ENCODE measurements around the gene PIP4K2A.
"Not testable (repeated sequence)": the region's sequence is repeated elsewhere in the genome, so short reads cannot be mapped to it uniquely, and the experiment has no call there.

The PIP4K2A gene

DNA sequence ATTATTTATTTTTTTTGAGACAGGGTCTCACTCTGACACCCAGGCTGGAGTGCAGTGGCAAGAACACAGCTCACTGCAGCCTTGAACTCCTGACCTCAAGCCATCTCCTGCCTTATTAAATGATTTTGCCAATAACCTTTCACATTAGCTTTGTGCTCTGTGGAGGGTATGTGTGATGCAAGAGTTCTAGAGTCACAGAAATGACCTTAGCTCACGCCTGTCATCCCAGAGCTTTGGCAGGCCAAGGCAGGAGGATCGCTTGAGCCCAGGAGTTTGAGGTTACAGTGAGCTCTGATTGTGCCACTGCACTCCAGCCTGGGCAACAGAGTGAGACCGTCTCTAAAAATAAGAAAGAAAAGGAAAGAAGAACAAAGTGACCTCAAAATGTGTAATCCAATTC is 4.3 kb upstream of the PIP4K2A start:
- peak; percentile 41 for DNase-seq

DNA sequence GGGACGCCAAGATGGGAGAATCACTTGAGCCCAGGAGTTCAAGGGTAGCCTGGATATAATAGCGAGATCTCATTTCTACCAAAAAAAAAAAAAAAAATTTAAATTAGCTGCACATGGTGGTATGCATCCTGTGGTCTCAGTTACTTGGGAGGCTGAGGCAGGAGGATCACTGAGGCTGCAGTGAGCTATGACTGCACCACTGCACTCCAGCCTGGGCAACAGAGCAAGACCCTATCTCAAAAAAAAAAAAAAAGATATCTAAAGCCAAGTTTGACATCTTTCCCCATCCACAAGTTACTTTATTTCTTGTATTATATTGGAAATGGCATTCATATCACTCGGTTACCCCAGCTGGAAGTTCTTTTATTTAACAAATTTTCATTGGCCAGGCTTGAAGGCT is 3.4 kb upstream of the PIP4K2A start:
- no peak for DNase-seq

DNA sequence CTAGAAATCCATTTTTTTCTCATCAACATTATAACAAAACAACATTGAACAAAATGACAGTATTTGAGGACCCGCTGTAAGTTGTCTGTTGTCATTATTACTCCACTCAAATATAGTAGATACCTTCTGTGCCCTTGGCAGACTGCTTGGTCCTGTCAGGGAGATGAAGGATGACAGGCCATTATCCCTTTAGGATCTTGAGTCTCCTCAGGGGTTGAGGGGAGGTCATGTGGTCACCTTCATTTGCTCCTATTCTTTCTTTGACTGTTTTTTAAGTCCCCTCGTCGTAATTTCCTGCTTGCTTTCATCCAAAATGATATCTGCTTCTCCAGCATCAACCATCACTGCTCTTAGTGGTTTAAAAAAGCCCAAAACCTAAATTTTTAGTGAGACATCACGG is 2.6 kb upstream of the PIP4K2A start:
- DNase-seq = no peak

DNA sequence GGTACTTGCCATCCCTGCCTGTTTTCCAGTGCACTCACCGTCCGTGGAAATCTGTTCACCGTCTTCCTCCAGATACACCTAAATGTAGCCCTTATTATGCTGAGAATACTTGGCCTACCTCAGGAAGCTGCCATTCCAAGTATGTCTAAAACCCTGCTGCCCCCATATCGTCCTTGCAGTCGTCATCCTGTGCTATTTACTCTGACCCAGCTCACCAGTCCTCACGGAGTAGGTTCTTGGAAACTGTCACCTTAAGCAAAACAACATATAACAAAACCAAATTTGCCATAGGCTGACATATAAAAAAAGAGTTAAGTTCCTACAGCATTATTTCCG is 880 bp upstream of the PIP4K2A start:
- DNase-seq = no peak

DNA sequence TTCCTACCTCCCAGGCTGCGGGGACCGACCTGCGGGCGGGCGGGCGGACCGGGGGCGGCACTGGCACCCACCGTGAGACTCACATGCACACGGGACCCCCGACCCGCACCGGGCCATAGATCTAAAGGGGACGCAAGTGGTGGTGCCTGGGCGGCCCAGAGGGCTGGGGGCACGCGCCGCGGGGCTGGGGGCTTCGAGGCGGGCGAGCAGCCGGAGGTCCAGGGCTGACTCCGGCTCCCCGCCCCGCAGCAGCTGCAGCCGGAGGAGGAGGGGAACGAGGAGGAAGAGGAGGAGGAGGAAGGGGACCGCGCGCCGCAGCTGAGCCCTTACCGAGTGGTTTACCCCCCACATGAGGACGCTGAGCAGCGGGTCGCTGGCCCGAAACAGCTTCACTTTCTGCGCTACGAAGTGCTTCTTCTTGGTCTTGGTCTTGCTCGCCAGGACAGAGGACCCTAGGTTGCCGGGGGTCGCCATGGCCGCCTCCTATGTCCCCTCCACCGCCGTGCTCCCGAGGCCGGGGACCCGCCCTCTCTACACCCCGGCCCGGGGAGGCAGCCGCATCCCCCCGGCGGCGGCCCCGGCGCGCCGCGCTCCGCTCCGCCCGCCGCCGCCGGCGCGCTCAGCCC is 412 bp downstream of the PIP4K2A start:
- DNase-seq = peak; percentile 68

DNA sequence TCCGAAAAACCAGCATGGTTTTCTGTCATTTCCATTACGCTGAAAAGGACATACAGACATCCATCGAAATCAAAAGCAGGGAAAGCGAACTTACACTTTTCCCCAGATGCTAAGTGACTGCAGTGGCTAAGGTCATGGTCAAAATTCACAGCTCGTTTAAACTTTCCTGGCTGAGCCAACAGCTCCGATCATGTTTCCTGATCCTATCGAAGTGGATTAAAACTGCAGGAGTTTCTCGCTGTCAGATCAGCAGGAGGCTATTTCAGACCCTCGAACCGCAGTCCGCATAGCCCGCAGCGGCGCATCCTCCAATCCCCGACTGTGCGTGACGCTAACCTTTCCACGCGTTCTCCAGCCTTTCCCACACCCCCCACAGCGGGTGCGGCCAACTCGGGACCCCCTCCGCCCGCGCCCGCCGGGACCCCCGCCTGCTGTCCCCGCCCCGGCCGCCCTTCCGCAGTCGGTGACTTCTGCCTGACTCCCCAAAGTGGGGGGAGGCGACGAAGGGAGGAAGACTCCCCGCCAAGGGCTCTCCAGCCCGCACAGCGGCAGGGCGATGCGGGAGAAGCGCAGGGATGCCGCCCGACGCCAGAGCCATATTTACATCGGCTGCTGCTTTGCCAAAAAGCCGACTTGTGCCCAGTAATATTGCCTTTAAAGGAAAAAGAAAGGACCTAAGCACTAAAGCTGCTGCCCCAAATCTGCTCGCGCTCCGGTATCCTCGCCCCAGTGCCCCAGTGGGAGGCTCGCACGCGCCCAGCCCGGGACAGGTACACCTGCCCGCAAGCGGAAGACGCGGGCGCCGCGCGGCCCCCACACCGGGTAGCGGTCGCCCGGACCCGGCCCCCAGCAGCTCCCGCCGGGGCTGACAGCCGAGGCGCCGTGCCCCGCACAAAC is 1.2 kb downstream of the PIP4K2A start:
- peak; percentile 63 for DNase-seq

DNA sequence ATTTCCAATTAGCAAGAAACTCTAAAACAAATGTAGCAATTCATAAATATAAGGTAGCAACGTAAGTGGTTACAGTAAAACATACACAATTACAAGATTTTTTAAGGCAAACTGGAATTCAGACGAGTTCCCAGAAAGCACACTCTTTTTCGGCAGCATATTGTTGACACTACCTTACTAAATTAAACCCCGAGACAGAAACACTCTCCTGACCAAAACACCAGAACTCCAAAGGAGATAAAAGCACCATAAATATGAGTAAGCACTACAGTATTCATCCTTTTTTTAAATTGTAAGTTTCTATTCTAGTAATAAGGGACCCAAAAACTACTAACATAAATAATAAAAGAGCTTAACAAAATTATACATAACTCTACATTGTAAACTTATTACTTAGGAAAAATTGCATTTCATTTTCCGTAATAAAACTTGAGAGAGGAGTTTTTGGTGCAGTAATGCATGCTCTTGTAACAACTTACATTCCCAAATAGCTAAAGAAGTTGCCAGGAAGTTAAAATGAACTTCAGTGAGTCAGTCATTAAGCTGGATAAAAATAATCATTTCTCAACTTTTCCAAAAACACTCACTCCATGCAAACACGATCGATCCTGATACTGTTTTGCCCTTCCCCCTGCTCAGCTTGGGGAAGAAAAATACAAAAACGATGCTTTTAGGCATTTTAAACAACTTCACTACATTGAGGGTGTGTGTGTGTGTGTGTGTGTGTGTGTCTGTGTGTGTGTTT is 2.0 kb downstream of the PIP4K2A start:
- peak; percentile 50 for DNase-seq

DNA sequence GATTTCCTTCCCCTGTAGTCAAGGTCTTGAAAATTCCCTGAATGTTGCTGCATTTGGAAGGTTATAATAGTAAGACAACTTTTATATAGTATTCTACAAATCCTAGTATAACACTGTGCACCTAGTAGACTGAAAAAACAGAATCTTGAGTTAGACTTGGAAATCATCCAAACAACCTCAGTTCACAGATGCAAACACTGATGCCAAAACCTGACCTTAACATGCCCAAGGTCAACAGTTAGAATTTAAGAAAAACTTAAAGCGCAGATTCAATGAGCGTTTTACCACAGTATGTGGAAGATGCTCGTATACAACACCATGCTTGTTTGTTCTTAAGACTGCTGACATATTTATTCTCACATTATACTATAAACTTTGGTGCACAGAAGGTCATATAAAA is 3.0 kb downstream of the PIP4K2A start:
- DNase-seq = peak; percentile 48

DNA sequence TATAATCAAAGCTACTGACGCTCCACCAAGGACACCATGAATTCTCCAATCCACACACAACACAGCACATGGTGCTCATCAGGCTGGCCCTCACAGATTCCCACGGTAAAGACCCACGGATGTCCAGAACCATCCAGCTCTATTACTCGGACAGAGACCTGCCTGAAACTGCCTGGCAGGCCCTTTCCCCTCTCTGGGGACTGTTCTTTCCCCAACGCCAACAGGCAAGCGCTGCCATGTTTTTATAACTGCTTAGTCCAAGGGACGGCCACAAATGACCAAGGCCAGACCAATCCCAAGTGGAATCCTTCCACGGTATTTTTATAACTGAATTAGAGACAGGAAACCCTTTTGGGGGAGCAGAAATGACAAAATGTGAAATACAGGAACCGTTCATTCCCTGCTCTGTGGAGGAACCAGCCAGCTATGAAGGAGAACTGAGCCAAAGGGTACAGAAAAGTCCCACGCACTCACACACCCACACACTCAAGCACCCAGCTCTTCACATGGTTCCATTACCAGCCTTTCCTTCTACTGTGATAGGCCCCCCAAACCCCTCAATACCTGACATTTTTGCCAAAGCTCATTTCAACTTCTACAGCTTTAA is 4.1 kb downstream of the PIP4K2A start:
- peak; percentile 30 for DNase-seq

DNA sequence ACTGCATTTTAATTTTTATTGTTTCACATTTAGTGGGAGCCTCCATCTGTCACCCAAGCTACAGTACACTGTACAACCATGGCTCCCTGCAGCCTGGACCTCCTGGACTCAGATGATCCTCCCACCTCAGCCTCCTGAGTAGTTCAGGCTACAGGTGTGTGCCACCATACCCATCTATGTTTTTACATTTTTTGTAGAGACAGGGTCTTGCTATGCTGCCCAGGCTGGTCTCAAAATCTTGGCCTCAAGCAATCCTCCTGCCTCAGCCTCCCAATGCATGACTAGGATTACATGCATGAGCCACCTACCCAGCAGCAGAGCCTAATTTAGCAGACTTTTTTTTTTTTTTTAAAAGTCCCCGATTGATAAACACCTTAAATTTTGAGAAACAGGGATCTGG is 5.6 kb downstream of the PIP4K2A start:
- DNase-seq = no peak

DNA sequence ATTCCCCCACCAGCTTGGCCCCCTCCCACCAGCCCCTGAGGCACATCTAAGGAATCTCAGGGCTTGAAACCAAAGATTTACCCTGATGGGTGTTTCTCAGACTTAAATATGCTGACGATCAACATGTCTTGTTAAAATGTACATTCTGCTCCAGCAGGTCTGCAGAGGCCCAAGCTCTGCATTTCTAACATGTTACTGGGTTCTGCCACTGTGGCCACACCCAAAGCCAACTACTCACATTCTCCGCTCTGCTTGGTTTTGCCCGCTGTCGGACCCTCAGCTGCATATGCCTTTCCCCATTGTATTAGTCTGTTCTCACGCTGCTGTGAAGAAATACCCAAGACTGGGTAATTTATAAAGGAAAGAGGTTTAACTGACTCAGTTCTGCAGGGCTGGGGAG is 8.9 kb downstream of the PIP4K2A start:
- no peak for DNase-seq

DNA sequence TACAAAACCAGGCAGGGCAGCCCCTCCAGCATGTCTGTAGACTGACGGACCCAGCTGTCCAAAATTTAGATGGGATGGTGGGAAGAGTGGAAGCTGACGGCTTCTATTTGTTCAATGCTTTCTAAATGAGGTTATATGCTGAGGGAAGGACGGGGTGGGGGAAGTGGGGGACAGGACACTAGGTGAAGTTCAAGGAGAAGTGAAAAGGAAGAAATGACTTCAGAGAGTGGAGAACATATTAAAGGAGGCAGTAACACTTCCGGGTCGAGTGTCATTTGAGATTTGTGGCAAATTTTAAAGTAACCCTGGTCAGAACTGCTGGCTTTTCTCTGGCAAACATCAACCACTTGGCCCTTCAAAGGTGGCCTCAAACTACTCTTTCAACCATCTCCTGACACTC is 9.4 kb downstream of the PIP4K2A start:
- DNase-seq = peak; percentile 72

DNA sequence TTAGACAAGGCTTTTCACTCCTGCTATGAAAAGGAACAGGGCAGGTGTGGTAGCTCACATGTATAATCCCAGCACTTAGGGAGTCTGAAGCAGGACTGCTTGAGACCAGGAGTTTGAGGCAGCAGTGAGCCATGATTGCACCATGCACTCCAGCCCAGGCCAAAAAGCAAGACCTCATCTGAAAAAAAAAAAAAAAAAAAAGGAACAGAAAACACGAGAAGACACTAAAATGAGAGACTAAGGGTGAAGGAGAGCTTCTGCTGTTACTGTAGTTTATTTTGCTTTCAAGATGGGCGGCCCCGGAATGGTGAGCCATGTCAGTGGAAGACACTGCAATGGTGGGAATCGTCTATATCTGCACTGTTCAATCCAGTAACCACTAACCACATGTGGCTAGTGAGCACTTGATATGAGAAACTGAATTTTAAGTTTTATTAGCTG is 9.9 kb downstream of the PIP4K2A start:
- peak; percentile 72 for DNase-seq

DNA sequence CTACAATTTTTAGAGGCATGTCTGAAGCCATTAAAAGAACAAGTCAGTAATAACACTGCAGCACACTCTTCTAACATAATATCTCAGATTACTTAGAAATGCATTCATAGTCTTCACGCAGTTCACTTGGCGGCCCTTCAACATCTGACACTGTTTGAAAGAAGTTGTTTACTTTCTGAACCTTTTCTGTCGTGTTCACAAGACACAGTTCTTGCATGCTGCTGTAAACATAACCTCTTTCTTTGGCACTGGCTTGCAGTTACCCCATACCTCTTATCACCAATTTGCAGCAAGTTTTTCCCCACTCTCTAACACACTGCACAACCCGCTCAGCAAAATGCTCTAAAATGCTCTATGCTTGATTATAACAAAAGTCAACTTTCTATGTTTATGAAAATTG is 12.0 kb downstream of the PIP4K2A start:
- peak; percentile 74 for DNase-seq

DNA sequence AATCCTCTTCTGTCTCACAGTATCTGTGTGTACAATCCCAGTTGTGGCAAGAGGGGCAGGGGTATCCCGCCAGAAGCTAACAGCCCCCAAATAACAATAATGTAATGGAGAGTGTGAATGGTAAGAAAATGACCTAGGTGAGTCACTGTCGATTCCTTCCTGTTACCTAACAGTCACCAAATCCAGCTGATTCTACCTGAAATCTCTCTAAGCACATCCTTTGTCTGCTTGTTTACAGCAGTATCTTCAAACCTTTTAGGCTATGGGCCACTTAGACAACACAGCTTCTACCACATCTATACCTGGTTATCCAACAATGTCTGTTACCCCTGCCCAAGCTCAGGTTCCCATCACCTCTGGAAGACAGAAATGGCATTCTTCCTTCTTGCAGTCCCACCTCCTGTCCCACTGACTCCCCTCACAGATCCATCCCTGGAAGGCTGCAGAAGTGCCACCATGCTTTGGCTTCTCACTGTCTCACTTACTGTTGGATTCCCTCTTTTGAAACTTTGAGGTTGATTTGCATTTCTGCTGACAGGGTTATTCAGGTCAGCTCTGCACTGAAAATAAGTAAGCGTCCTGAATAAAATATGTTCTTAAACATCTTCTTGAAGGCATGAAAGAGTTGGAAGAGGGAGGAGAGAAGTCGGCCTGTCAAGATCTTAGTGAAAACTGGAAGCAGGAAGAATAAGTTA is 13.1 kb downstream of the PIP4K2A start:
- DNase-seq = no peak

DNA sequence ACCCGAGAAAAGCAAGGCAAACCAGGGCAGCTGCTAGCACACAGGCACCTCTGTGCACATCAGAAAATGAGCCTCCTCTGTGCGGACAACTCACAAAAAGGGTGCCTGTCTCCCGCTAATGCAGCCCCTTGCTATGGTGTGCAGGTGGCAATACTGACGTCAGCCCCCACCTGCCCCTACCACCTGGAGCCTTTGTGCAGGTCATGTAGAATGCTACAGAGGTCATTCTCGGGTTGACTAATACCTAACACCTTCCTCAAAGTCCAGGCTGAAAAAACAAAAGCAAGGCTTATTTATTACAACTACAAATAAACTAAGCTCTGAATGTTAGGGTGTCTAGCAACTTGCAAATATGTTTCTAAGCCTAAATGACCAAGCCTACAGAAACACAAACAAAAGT is 13.9 kb downstream of the PIP4K2A start:
- no peak for DNase-seq

DNA sequence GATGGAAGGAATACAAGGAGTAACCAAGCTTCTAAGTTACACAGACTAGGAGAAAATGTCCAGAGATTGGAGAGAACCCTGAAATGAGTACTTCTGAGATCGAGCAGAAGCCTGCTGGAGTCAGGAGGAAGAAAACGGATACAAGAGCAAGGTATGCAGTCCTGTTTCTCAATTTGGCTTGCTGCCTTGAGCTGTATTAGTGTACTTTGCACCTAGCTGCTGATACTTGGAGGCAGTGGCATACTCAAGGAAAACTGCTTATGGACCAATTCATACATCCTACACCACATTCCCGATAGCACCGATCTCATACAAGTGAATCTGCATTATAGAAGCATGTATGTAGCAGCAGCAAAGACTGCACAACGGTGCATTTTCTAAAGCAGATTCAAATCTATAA is 14.4 kb downstream of the PIP4K2A start:
- no peak for DNase-seq

DNA sequence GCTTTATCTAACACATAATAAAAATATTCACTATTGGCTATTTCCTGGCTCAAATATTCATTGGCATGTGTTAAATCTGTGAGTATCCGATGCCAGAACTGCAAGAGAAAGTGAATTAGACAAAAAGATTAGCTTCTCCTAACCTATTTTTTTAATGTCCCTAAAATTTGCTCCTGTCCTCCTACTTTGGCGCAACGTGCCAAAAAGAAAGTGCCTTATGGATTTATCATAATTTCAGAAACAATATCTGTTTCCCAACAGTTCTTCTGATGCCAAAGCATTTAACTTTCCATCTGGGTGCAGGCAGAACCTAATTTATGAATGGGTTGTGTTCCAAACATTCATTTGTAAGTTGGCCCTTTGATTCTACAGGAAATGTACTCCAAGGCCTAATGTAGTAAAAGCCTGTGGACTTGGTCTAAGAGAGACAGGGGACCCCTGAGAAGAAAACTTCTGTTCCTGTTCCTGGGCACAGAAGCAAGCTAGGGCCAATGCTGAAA is 15.4 kb downstream of the PIP4K2A start:
- no peak for DNase-seq

DNA sequence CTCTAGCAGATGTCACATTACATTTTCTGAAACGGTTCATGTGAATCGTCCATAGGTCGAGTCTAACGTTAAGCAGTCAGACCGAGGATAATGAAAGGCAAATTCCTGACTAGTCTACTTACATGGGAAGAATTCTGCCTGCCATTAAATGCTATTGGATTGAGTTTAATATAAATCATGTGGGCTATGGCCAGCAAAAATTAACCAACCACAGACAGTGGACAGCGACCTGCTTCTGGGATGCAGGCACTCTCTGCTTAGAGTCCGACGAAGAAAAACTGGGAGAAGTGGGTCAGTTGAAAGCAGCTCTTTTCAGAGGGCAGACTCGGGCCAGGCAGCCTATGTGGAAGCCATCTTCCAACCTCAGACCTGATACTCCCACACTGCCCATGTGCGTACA is 16.6 kb downstream of the PIP4K2A start:
- DNase-seq = no peak

DNA sequence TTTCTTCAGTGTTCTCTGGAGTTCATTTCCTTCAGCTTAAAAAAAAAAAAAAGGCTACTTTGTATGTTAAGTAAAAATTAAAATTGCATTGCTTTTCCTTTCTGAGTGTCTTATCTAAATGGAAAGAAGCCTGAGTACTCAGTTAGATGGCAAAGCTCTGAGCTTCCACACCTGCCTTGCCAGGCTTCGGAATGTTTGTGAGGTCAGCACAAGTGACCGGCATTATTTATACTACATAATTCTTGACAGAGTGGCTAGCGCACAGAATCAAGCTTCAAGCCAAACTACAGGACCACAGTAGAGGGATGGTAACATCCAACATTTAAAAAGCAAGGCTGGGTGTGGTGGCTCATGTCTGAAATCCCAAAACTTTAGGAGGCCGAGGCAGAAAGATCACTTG is 17.3 kb downstream of the PIP4K2A start:
- DNase-seq = no peak

DNA sequence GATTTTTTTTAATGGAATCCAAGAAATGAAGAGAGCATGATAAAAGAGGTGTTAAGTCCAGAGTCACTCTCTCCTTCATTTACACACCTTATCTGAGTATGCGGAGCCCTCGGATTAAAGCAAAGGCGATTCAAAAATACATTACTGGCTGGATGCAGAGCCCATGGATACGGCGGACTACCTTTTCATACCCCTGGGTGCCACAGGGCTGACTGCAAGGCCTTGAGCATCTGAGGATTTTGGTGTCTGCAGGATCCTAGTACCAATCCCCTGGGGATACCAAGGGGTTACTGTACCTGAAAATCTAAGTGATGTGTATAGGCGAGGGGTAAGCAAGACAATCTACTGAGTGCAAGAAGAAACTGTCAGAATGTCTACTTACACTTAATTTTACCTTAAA is 20.5 kb downstream of the PIP4K2A start:
- no peak for DNase-seq

DNA sequence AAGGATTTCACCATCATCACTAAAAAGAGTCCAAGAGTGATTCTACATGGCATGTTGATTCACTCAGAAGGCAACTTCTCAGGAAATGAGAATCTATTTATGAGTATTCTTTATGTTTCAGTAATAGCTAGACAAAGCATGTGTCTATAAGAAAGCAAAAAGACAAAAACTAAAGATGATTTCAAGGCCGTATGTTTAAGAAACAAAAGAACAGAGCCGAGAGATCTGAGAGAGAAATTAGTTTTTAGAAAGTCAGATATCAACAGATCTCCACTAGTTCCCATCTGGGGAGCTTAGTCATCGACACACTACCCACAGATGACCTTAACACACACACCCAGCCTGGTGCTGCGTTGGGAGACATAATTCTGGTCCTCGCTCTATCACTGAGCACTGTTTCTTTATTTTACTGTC is 21.0 kb downstream of the PIP4K2A start:
- DNase-seq = peak; percentile 87

DNA sequence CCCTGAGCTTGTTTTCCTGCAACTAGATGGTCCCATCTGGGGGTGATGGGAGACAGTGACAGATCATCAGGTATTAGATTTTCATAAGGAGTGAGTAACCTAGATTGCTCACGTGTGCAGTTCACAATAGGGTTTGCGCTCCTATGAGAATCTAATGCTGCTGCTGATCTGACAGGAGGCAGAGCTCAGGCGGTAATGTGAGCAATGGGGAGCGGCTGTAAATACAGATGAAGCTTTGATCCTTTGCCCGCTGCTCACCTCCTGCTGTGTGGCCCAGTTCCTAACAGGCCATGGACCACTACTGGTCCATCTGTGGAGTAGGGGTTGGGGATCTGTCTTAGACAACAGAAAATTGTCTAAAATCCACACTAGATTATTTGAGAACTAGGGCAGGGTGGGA is 22.3 kb downstream of the PIP4K2A start:
- not testable (repeated sequence) for DNase-seq

Measured in OCI-M1 (cell line).